22Rv1 (cell line): Measurements from ENCODE around the gene SLFN5.
A peak's percentile ranks its signal among the peaks of the same experiment; 100 is the strongest.

Experiments
- H3K27ac ChIP-seq: fragments of 450-650 bp; 2 replicates; pipeline ENCODE4 v1.5.1; 2017
- CTCF ChIP-seq: fragments of 450-650 bp; IDR thresholded peaks from 2 replicates; pipeline ENCODE4 v1.5.1; 2017; ENCODE audit warnings: mild to moderate bottlenecking
- ZFX ChIP-seq: fragments of 450-650 bp; IDR thresholded peaks from 2 replicates; pipeline ENCODE4 v1.6.1; 2017; ENCODE audit warnings: antibody characterized with exemption, borderline replicate concordance

The SLFN5 gene

GRCh38 chr17:35235917-35236316 is 7.0 kb upstream of the SLFN5 start:
- H3K27ac ChIP-seq, result no peak overlapping the region
- TF ChIP-seq CTCF, result no peak
- no peak for TF ChIP-seq ZFX

DNA sequence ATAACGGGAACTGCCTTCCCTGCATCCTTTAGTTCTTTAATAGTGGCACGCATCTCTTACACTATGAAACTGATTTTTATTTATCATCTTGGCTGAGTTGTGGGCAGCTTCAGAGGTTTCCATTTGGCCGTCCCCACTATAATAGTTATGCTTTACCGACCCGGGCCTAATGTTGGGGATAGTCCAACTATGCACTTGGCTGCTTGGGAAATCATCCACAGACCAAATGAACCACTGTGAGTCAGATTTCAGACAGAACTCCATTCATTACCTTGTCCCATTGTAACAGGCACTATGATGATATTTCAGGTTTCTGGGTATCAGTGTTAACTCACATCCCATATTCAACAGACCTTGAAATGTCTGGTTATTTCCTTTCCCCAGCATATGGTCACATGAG is 6.1 kb upstream of the SLFN5 start:
- no peak overlapping the region for H3K27ac ChIP-seq
- no peak for TF ChIP-seq ZFX
- no peak for TF ChIP-seq CTCF

DNA sequence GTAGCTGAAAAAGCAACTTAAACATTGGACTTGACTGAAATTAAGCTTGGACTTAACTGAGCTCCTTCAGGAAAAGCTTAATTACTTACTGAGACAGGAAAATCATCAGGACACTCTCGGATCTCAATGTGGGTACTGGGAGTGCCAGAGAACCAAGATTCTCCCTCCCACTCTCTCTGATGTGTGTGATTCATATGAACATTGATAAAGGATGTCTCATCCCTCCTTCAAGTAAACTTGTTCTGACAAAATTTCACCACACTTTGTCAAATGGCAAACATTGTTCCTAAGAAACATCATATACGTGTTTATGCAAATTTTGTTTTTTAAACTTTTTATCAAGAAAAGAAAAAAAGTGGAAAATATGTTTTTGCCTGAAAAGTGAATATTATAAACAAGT is 4.1 kb upstream of the SLFN5 start:
- no peak overlapping the region for H3K27ac ChIP-seq
- TF ChIP-seq CTCF (no peak), ZFX (no peak)

DNA sequence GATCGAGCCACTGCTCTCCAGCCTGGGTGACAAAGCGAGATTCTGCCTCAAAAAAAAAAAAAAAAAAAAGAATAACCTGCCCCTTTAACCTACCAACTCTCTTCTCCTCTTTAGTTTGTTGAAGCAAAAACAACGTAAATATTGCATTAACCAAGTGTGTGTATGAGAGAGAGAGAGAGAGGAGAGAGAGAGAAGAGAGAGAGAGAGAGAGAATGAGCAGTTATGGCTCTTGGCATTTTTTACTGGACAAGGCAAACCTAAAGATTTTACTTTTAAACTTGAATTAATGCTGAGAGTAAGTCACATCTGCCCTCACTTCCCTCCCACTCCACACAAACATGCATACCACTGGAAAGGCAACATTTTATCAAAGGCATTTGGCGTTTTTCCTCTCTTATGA is 3.0 kb upstream of the SLFN5 start:
- TF ChIP-seq CTCF (no peak), ZFX (no peak)
- H3K27ac ChIP-seq, result no peak overlapping the region

GRCh38 chr17:35240861-35241260 is 2.0 kb upstream of the SLFN5 start:
- no peak for TF ChIP-seq ZFX
- no peak for TF ChIP-seq CTCF
- H3K27ac ChIP-seq, result no peak overlapping the region

DNA sequence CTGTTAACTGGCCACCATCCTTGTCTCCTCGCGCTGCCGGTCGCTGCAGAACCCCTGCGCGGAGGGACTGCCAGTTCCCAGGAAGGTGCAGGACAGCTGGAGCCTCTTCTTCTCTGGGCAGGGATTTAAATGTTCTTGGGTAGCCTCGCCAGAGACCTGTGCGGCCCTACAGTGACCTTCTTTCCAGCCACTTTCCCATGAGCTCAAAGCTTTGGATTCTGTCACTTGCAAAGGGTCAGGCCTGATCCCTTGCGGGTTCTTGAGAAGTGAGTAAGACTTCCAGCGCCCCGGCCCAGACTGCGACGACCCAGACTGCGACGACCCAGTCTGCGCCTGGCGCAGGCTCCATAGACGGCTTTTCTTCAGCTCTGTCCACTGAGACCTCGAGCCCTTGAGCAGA is 1.4 kb upstream of the SLFN5 start:
- H3K27ac ChIP-seq, result no peak overlapping the region

DNA sequence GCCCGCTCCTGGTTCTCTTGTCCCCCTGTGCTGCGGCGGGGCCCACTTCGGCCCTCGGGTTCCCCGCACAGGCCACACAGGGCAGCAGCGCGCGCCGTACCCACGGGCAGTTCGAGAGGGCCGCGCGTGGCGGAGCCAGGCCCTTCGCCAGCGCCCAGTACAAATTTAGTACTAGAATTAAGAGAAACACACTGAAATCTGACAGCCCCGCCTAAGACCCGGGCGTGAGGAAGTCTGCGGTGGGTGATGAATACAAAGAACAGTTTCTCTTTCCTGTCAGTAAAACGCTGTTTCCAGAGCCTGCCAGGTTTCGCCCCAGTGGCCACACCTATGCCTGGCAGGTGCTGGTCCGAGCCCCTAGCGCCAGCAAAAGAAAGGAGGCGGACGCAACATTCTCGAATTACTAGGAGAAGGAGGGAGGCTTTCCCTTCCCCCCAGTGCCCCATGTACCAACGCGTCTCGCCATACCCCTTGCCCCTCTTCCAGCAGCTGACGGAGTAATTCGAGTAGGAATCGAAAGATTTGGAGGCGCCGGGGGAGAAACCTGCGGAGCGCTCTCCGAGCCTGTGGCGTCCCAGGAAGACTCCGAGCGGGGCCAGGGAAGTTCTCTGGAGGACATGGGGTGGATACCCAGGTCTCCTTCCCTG is 591 bp upstream of the SLFN5 start:
- peak; percentile 66 for TF ChIP-seq CTCF
- TF ChIP-seq ZFX, result no peak
- peak overlapping the region; percentile 72 for H3K27ac ChIP-seq

More for the DNA sequence above, 1.4 kb upstream of the SLFN5 start:
- TF ChIP-seq ZFX, result no peak
- TF ChIP-seq CTCF, result no peak
